IgD-negative memory B cell (primary cell): ENCODE data around the gene SOWAHB. TPM values are rescaled to one million over a fixed set of nuclear protein-coding genes. Genes with fewer than 3 reads are reported as not detected.

Source experiments
- H3K27ac Mint-ChIP-seq, 3 donors: one replicate each; pipeline ENCODE4 v1.8.0; 2020 to 2022; ENCODE audit warnings: mild to moderate bottlenecking in 3 of 3, mixed read lengths in 3 of 3, moderate library complexity in 1 of 3
- H3K27me3 Mint-ChIP-seq: one replicate; pipeline ENCODE4 v1.8.0; 2021; ENCODE audit warnings: mixed read lengths
- H3K36me3 Mint-ChIP-seq: one replicate; pipeline ENCODE4 v1.8.0; 2020; ENCODE audit warnings: mild to moderate bottlenecking, mixed read lengths
- H3K4me1 Mint-ChIP-seq, 3 donors: one replicate each; pipeline ENCODE4 v1.8.0; 2020 to 2022; ENCODE audit warnings: mixed read lengths in 3 of 3, mild to moderate bottlenecking in 1 of 3
- H3K4me3 Mint-ChIP-seq, 4 donors: one replicate each; pipeline ENCODE4 v1.8.0; 2020 to 2022; ENCODE audit warnings: mild to moderate bottlenecking in 4 of 4, mixed read lengths in 4 of 4, moderate library complexity in 3 of 4
- H3K9me3 Mint-ChIP-seq, 3 donors: one replicate each; pipeline ENCODE4 v1.8.0; 2020 to 2021; ENCODE audit warnings: mixed read lengths in 3 of 3, mild to moderate bottlenecking in 1 of 3
- polyA plus RNA-seq: library from polyadenylated mRNA; unstranded; fragments of 300-500 nt; fragmentation: Illumina TruSeq; gene quantifications from one replicate; pipeline ENCODE4 v1.2.3, GENCODE V29; 2021

Gene SOWAHB
- not detected for polyA plus RNA-seq

- Mint-ChIP-seq H3K27me3 (peaks cover 36% of the 10 kb centered on the region), H3K4me3 (peak within 1 kb of the TSS; percentile 59 to 82 (median 74)), H3K27ac (no peak within 1 kb of the TSS), H3K4me1 (peaks cover 0 to 9% (median 7%) of the 10 kb centered on the region in 3 donors), H3K9me3 (no peaks in the 10 kb centered on the region), H3K36me3 (peaks cover 2% of the 10 kb centered on the region)
Measured at GRCh38 chr4:76897536-76898384, at the start of gene SOWAHB. TSS of gene SOWAHB (minus strand) at chr4:76898144. CDS start at chr4:76897849, 295 bp downstream.

- no peaks in the 10 kb centered on the region for H3K27me3 Mint-ChIP-seq
- H3K4me3 Mint-ChIP-seq = peak overlapping the region in 2 of 4 donors; percentile 50 to 92
- H3K4me1 Mint-ChIP-seq = peaks cover 6 to 11% (median 11%) of the 10 kb centered on the region in 3 donors
- H3K9me3 Mint-ChIP-seq = peaks cover 0 to 2% (median 0%) of the 10 kb centered on the region in 3 donors
- no peak overlapping the region for H3K27ac Mint-ChIP-seq
- no peaks in the 10 kb centered on the region for H3K36me3 Mint-ChIP-seq
Measured at GRCh38 chr4:76947369-76947768, 49.4 kb upstream of the SOWAHB start.

- Mint-ChIP-seq H3K36me3 (no peaks in the 10 kb centered on the region), H3K27ac (no peak overlapping the region), H3K4me1 (peaks cover 0 to 5% (median 3%) of the 10 kb centered on the region in 3 donors), H3K9me3 (peaks cover 0 to 9% (median 5%) of the 10 kb centered on the region in 3 donors), H3K4me3 (peak overlapping the region in 1 of 4 donors; percentile 35), H3K27me3 (no peaks in the 10 kb centered on the region)
Measured at GRCh38 chr4:76943790-76944189, 45.8 kb upstream of the SOWAHB start.

GRCh38 chr4:76943129-76943620 lies 45.2 kb upstream of the SOWAHB start:
- no peak overlapping the region for H3K27ac Mint-ChIP-seq
- no peaks in the 10 kb centered on the region for H3K27me3 Mint-ChIP-seq

GRCh38 chr4:76939184-76939583 lies 41.2 kb upstream of the SOWAHB start:
- Mint-ChIP-seq H3K4me1 (no peaks in the 10 kb centered on the region), H3K27ac (no peak overlapping the region)

More at GRCh38 chr4:76943129-76943620, 45.2 kb upstream of the SOWAHB start:
- H3K36me3 Mint-ChIP-seq = no peaks in the 10 kb centered on the region
- no peaks in the 10 kb centered on the region for H3K4me1 Mint-ChIP-seq
- H3K9me3 Mint-ChIP-seq = peaks cover 0 to 9% (median 5%) of the 10 kb centered on the region in 3 donors
- H3K4me3 Mint-ChIP-seq = peak overlapping the region in 1 of 4 donors; percentile 35

GRCh38 chr4:76931576-76932276 lies 33.8 kb upstream of the SOWAHB start:
- Mint-ChIP-seq H3K36me3 (peaks cover 1% of the 10 kb centered on the region), H3K9me3 (peaks cover 0 to 6% (median 0%) of the 10 kb centered on the region in 3 donors), H3K27me3 (peaks cover 5% of the 10 kb centered on the region), H3K4me3 (no peak overlapping the region), H3K27ac (no peak overlapping the region), H3K4me1 (no peaks in the 10 kb centered on the region)

More at GRCh38 chr4:76939184-76939583, 41.2 kb upstream of the SOWAHB start:
- Mint-ChIP-seq H3K4me3 (peak overlapping the region in 1 of 4 donors; percentile 38), H3K27me3 (no peaks in the 10 kb centered on the region), H3K36me3 (no peaks in the 10 kb centered on the region), H3K9me3 (peaks cover 0 to 19% (median 5%) of the 10 kb centered on the region in 3 donors)

GRCh38 chr4:76931087-76931486 lies 33.1 kb upstream of the SOWAHB start:
- Mint-ChIP-seq H3K27ac (no peak overlapping the region), H3K4me1 (no peaks in the 10 kb centered on the region), H3K9me3 (no peaks in the 10 kb centered on the region)

GRCh38 chr4:76930685-76931084 lies 32.7 kb upstream of the SOWAHB start:
- Mint-ChIP-seq H3K27me3 (peaks cover 5% of the 10 kb centered on the region), H3K9me3 (no peaks in the 10 kb centered on the region), H3K36me3 (peaks cover 1% of the 10 kb centered on the region), H3K4me3 (no peak overlapping the region), H3K27ac (no peak overlapping the region), H3K4me1 (no peaks in the 10 kb centered on the region)

More at GRCh38 chr4:76931087-76931486, 33.1 kb upstream of the SOWAHB start:
- Mint-ChIP-seq H3K36me3 (peaks cover 1% of the 10 kb centered on the region), H3K4me3 (no peak overlapping the region), H3K27me3 (peaks cover 5% of the 10 kb centered on the region)

- Mint-ChIP-seq H3K9me3 (no peaks in the 10 kb centered on the region), H3K27ac (no peak overlapping the region), H3K4me1 (no peaks in the 10 kb centered on the region), H3K36me3 (peaks cover 1% of the 10 kb centered on the region), H3K4me3 (no peak overlapping the region), H3K27me3 (peaks cover 5% of the 10 kb centered on the region)
Measured at GRCh38 chr4:76926841-76927240, 28.9 kb upstream of the SOWAHB start.

GRCh38 chr4:76923619-76924357 lies 25.8 kb upstream of the SOWAHB start:
- H3K4me1 Mint-ChIP-seq = no peaks in the 10 kb centered on the region
- H3K36me3 Mint-ChIP-seq = no peaks in the 10 kb centered on the region
- H3K27ac Mint-ChIP-seq = no peak overlapping the region
- H3K4me3 Mint-ChIP-seq = no peak overlapping the region
- no peaks in the 10 kb centered on the region for H3K9me3 Mint-ChIP-seq
- peaks cover 4% of the 10 kb centered on the region for H3K27me3 Mint-ChIP-seq

- Mint-ChIP-seq H3K27ac (no peak overlapping the region), H3K36me3 (no peaks in the 10 kb centered on the region), H3K9me3 (no peaks in the 10 kb centered on the region), H3K4me3 (no peak overlapping the region), H3K4me1 (no peaks in the 10 kb centered on the region), H3K27me3 (peaks cover 4% of the 10 kb centered on the region)
Measured at GRCh38 chr4:76920715-76921114, 22.8 kb upstream of the SOWAHB start.

GRCh38 chr4:76909711-76910110 lies 11.8 kb upstream of the SOWAHB start:
- no peaks in the 10 kb centered on the region for H3K4me1 Mint-ChIP-seq
- peaks cover 0 to 2% (median 1%) of the 10 kb centered on the region in 3 donors for H3K9me3 Mint-ChIP-seq
- H3K27ac Mint-ChIP-seq = no peak overlapping the region
- no peak overlapping the region for H3K4me3 Mint-ChIP-seq
- no peaks in the 10 kb centered on the region for H3K27me3 Mint-ChIP-seq
- H3K36me3 Mint-ChIP-seq = no peaks in the 10 kb centered on the region

- Mint-ChIP-seq H3K36me3 (no peaks in the 10 kb centered on the region), H3K4me3 (no peak overlapping the region), H3K27me3 (no peaks in the 10 kb centered on the region), H3K27ac (no peak overlapping the region), H3K9me3 (peaks cover 0 to 5% (median 0%) of the 10 kb centered on the region in 3 donors), H3K4me1 (no peaks in the 10 kb centered on the region)
Measured at GRCh38 chr4:76905521-76905920, 7.6 kb upstream of the SOWAHB start.

GRCh38 chr4:76904646-76905190 lies 6.8 kb upstream of the SOWAHB start:
- Mint-ChIP-seq H3K27me3 (peaks cover 6% of the 10 kb centered on the region), H3K4me3 (no peak overlapping the region), H3K27ac (no peak overlapping the region), H3K36me3 (no peaks in the 10 kb centered on the region), H3K4me1 (no peaks in the 10 kb centered on the region), H3K9me3 (peaks cover 0 to 5% (median 0%) of the 10 kb centered on the region in 3 donors)
